ENCODE measurements around the gene PEA15.

Gene PEA15

DNA sequence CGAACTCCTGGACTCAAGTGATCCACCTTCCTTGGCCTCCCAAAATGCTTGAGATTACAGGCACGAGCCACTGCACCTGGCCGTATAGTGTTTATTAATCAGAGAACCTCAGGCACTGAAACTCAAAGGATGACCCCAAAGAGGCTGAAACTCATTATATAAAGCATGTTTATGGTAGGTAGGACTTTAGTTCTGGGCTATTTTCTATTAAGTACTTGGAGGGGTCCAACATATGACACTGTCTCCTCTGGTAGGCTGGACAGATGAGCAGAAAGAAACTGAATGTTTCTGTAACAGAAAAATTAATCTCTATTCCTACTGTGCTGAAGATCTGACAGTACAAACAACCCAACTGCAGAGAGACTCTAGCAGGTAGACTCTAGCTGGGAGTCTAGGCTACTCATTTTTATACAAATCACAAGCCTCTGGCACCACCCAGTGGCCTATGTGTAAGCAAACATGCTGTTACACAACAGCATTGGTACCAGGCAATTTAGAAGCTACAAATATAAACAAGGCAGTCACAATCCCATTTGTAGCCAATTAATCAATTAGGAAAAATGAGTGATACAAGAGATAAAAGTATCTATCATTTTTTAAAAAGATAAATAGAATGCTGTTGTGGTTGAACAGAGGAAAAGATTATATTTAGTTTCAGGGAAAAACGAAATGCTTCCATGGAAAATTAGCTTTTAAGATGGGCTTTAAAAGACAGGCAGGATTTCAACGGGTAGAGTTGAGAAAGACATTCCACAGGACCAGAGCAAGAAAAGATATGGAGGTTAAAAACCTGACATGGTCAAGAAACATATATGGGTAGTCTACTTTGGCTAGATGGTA, 46.7 kb downstream of the PEA15 start (continued):
- TF ChIP-seq, protein P1, sequence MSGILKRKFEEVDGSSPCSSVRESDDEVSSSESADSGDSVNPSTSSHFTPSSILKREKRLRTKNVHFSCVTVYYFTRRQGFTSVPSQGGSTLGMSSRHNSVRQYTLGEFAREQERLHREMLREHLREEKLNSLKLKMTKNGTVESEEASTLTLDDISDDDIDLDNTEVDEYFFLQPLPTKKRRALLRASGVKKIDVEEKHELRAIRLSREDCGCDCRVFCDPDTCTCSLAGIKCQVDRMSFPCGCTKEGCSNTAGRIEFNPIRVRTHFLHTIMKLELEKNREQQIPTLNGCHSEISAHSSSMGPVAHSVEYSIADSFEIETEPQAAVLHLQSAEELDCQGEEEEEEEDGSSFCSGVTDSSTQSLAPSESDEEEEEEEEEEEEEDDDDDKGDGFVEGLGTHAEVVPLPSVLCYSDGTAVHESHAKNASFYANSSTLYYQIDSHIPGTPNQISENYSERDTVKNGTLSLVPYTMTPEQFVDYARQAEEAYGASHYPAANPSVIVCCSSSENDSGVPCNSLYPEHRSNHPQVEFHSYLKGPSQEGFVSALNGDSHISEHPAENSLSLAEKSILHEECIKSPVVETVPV (CRISPR knock-in tag; IDR thresholded peaks at IDR 0.05), result no peak
- TF ChIP-seq ZC3H10 (CRISPR knock-in tag; IDR thresholded peaks at IDR 0.05), result no peak
- no peak for TF ChIP-seq ISL1 (CRISPR knock-in tag; IDR thresholded peaks at IDR 0.05)
- TF ChIP-seq ZFP30 (CRISPR knock-in tag; IDR thresholded peaks at IDR 0.05), result no peak
- no peak for TF ChIP-seq OSR1 (CRISPR knock-in tag; IDR thresholded peaks at IDR 0.05)
- TF ChIP-seq SNAI2 (CRISPR knock-in tag; IDR thresholded peaks at IDR 0.05), result no peak

DNA sequence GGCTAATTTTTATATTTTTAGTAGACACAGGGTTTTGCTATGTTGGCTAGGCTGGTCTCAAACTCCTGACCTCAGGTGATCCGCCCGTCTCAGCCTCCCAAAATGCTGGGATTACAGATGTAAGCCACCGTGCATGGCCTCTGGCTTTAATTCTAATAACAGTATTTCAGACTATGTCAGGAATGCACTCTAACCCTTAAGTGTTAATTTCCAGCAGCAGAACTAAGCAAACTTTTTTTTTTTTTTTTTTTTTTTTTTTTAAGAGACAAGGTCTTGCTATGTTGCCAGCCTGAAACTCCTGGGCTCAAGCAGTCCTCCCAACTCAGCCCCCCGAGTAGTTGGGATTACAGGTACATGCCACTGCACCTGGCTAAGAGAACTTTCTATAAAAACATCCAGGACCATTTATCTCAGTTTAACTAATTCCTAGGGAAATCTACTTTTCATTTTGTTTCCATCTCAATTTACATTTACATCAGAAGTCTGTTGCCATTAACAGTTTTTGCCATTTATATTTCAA, 50.7 kb downstream of the PEA15 start:
- TF ChIP-seq, protein P2, sequence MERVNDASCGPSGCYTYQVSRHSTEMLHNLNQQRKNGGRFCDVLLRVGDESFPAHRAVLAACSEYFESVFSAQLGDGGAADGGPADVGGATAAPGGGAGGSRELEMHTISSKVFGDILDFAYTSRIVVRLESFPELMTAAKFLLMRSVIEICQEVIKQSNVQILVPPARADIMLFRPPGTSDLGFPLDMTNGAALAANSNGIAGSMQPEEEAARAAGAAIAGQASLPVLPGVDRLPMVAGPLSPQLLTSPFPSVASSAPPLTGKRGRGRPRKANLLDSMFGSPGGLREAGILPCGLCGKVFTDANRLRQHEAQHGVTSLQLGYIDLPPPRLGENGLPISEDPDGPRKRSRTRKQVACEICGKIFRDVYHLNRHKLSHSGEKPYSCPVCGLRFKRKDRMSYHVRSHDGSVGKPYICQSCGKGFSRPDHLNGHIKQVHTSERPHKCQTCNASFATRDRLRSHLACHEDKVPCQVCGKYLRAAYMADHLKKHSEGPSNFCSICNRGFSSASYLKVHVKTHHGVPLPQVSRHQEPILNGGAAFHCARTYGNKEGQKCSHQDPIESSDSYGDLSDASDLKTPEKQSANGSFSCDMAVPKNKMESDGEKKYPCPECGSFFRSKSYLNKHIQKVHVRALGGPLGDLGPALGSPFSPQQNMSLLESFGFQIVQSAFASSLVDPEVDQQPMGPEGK (CRISPR knock-in tag; IDR thresholded peaks at IDR 0.05; ENCODE audit: borderline replicate concordance), result no peak
- no peak for TF ChIP-seq ZNF70 (CRISPR knock-in tag; IDR thresholded peaks at IDR 0.05)
- TF ChIP-seq GLIS3 (CRISPR knock-in tag; IDR thresholded peaks at IDR 0.05), result no peak
- TF ChIP-seq BACH2 (CRISPR knock-in tag; IDR thresholded peaks at IDR 0.05; ENCODE audit: borderline replicate concordance), result no peak
- TF ChIP-seq TCF4 (CRISPR knock-in tag; IDR thresholded peaks at IDR 0.05; ENCODE audit: borderline replicate concordance), result no peak
- no peak for TF ChIP-seq CSDC2 (CRISPR knock-in tag; IDR thresholded peaks at IDR 0.05)
- TF ChIP-seq ARNTL (CRISPR knock-in tag; IDR thresholded peaks at IDR 0.05; ENCODE audit: borderline replicate concordance, low read depth), result no peak
- no peak for TF ChIP-seq ZFP3 (CRISPR knock-in tag; IDR thresholded peaks at IDR 0.05)
- TF ChIP-seq, protein P3, sequence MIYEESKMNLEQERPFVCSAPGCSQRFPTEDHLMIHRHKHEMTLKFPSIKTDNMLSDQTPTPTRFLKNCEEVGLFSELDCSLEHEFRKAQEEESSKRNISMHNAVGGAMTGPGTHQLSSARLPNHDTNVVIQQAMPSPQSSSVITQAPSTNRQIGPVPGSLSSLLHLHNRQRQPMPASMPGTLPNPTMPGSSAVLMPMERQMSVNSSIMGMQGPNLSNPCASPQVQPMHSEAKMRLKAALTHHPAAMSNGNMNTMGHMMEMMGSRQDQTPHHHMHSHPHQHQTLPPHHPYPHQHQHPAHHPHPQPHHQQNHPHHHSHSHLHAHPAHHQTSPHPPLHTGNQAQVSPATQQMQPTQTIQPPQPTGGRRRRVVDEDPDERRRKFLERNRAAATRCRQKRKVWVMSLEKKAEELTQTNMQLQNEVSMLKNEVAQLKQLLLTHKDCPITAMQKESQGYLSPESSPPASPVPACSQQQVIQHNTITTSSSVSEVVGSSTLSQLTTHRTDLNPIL (CRISPR knock-in tag; IDR thresholded peaks at IDR 0.05; ENCODE audit: low read depth), result no peak
- TF ChIP-seq ZNF565 (CRISPR knock-in tag; conservative IDR thresholded peaks at IDR 0.05; ENCODE audit: low read depth), result no peak
- TF ChIP-seq ESRRG (CRISPR knock-in tag; IDR thresholded peaks at IDR 0.05), result no peak
- TF ChIP-seq, protein P4, sequence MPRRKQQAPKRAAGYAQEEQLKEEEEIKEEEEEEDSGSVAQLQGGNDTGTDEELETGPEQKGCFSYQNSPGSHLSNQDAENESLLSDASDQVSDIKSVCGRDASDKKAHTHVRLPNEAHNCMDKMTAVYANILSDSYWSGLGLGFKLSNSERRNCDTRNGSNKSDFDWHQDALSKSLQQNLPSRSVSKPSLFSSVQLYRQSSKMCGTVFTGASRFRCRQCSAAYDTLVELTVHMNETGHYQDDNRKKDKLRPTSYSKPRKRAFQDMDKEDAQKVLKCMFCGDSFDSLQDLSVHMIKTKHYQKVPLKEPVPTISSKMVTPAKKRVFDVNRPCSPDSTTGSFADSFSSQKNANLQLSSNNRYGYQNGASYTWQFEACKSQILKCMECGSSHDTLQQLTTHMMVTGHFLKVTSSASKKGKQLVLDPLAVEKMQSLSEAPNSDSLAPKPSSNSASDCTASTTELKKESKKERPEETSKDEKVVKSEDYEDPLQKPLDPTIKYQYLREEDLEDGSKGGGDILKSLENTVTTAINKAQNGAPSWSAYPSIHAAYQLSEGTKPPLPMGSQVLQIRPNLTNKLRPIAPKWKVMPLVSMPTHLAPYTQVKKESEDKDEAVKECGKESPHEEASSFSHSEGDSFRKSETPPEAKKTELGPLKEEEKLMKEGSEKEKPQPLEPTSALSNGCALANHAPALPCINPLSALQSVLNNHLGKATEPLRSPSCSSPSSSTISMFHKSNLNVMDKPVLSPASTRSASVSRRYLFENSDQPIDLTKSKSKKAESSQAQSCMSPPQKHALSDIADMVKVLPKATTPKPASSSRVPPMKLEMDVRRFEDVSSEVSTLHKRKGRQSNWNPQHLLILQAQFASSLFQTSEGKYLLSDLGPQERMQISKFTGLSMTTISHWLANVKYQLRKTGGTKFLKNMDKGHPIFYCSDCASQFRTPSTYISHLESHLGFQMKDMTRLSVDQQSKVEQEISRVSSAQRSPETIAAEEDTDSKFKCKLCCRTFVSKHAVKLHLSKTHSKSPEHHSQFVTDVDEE (CRISPR knock-in tag; IDR thresholded peaks at IDR 0.05), result no peak
- TF ChIP-seq ZFP30 (CRISPR knock-in tag; IDR thresholded peaks at IDR 0.05), result no peak
- TF ChIP-seq ZC3H10 (CRISPR knock-in tag; IDR thresholded peaks at IDR 0.05), result no peak
- TF ChIP-seq RARB (CRISPR knock-in tag; IDR thresholded peaks at IDR 0.05), result no peak
- no peak for TF ChIP-seq TOX (CRISPR knock-in tag; IDR thresholded peaks at IDR 0.05; ENCODE audit: borderline replicate concordance)
- no peak for TF ChIP-seq ZNF8 (CRISPR knock-in tag; IDR thresholded peaks at IDR 0.05)
- ATAC-seq, result no peak

DNA sequence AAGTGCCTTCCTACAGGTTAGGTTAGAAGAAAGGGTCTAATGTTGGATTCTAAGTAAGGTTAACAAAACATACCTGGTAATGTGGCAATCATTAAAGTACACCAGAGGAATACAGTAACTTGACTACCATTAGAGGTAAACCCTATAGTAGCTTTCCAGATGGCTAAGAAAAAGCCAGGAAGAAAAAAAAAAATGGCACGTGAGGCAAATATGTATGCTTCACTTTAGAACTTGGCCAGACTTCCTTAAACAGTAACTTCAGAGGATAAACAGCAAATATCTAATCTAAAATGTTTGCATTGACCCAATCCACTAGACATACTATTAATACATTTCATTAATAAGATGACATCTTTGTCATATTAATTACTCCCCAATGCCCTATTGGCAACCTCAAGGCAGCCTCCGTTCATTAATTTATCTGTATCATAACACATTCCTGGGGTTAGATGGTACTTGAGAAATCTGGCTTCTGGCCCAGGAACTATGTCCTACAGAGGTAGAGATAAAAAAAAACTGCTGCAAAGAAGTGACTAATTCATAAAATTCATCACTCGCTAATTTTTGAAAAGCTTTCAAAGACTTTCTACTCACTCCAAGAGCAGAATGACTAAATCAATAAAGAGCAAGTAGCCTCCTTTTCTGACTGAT, 51.3 kb downstream of the PEA15 start:
- TF ChIP-seq ZNF8 (CRISPR knock-in tag; IDR thresholded peaks at IDR 0.05) (no peak), TOX (CRISPR knock-in tag; IDR thresholded peaks at IDR 0.05; ENCODE audit: borderline replicate concordance) (peak; percentile 6; the same call in 1 of the 2 replicates), ZC3H10 (CRISPR knock-in tag; IDR thresholded peaks at IDR 0.05) (0 out of 2 replicates have a peak, but pooled peaks have one; percentile 35)
- ATAC-seq, result peak; percentile 23
